ENCODE measurements around the gene MEGF6. TPM values are rescaled to one million over a fixed set of nuclear protein-coding genes. Genes with fewer than 3 reads are reported as not detected.

Gene MEGF6
- total RNA-seq, 1 donor from 2014 or later, result 57.1 TPM

- no peak overlapping the region for H3K4me3 ChIP-seq
- no peak overlapping the region for H3K27ac ChIP-seq
- no peaks in the 10 kb centered on the region for H3K9me3 ChIP-seq
- DNase-seq, result no peak
- TF ChIP-seq, protein P1, sequence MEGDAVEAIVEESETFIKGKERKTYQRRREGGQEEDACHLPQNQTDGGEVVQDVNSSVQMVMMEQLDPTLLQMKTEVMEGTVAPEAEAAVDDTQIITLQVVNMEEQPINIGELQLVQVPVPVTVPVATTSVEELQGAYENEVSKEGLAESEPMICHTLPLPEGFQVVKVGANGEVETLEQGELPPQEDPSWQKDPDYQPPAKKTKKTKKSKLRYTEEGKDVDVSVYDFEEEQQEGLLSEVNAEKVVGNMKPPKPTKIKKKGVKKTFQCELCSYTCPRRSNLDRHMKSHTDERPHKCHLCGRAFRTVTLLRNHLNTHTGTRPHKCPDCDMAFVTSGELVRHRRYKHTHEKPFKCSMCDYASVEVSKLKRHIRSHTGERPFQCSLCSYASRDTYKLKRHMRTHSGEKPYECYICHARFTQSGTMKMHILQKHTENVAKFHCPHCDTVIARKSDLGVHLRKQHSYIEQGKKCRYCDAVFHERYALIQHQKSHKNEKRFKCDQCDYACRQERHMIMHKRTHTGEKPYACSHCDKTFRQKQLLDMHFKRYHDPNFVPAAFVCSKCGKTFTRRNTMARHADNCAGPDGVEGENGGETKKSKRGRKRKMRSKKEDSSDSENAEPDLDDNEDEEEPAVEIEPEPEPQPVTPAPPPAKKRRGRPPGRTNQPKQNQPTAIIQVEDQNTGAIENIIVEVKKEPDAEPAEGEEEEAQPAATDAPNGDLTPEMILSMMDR (IDR thresholded peaks at IDR 0.05), result no peak
- H3K27me3 ChIP-seq (ENCODE audit: low read depth), result no peaks in the 10 kb centered on the region
- no peaks in the 10 kb centered on the region for H3K36me3 ChIP-seq
- intact Hi-C loops (cut with DNase I), result no loop called here
- ATAC-seq, result no peak
- H3K4me1 ChIP-seq, result peaks cover 48% of the 10 kb centered on the region
These were observed 11.0 kb downstream of the MEGF6 start for GRCh38 chr1:3600354-3600753.

- no peak for DNase-seq
- H3K4me1 ChIP-seq, result peaks cover 48% of the 10 kb centered on the region
- no peak overlapping the region for H3K4me3 ChIP-seq
- TF ChIP-seq, protein P1 (IDR thresholded peaks at IDR 0.05), result no peak
- no peaks in the 10 kb centered on the region for H3K9me3 ChIP-seq
- ATAC-seq, result no peak
- H3K27ac ChIP-seq, result no peak overlapping the region
- no peaks in the 10 kb centered on the region for H3K27me3 ChIP-seq (ENCODE audit: low read depth)
- intact Hi-C loops (cut with DNase I), result no loop called here
- H3K36me3 ChIP-seq, result no peaks in the 10 kb centered on the region
These were observed 11.5 kb downstream of the MEGF6 start for GRCh38 chr1:3599816-3600215.

DNA sequence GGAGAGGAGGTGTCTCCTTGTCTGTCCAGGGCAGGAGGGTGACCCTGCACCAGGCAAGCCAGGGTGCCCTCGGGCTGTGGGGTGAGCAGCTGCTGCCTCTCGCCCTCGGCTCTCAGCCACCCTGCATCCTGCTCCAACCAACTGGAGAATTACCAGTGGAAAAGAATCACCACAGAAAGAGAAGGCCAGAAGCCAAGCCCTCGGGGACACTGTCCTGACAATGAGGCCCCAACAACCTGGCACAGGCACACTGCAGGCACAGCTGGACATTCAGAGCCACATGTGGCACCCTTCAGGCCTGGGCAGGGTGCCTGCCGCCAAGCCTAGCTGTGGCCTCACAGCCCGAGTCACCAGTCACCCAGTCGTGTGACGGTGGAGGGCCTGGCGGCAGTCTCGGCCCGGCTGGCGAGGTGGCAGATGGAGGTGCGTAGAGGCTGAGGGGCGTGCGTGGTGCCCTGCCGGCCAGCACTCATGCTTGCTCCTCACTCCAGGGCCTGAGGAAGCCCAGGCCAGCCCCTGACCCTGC lies 12.0 kb downstream of the MEGF6 start:
- ATAC-seq (peak; percentile 37 to 55), DNase-seq (no peak)
- intact Hi-C loops (cut with DNase I), result no loop called here
- TF ChIP-seq, protein P1 (IDR thresholded peaks at IDR 0.05), result no peak
- Histone ChIP-seq H3K4me1 (peaks cover 48% of the 10 kb centered on the region), H3K27me3 (ENCODE audit: low read depth) (no peaks in the 10 kb centered on the region), H3K4me3 (no peak overlapping the region), H3K27ac (no peak overlapping the region), H3K9me3 (no peaks in the 10 kb centered on the region), H3K36me3 (no peaks in the 10 kb centered on the region)

DNA sequence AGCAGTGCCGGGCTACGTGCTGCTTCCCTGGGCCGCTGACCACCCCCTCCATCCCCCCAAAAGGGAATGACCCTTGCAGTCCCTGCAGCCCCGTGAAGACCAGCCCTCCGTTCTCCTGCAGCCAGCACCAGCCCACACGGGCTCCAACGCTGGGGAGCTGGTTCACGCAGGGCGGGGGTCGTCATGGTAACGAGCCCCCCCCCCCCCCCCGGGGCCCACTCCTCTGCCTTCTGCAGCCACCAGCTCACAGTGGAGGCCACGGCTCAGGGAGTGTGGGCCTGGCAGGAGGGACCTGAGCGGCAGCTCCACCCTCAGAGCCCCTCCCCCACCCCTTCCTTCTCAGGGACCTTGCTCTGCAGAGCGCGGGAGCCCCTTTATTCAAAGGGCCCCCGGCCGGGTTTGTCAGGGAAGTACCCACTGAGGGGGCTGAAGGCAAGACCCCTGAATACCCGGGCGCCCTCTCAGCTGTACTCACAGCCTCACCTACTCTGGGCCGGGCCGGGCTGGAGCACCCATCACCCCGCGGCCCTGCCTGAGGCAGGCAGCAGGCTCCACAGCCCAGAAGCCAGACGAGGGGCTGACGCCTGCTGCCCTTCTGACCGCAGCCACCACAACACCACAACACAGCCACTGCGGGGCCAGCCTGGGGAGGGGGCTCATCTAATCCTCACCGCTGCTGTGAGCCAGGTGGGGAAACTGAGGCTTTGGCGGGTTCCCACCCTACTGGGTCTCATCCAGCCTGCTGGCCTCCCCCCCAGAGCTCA lies 12.6 kb downstream of the MEGF6 start:
- DNase-seq (no peak), ATAC-seq (peak in 1 of 2 donors; percentile 19)
- H3K9me3 ChIP-seq, result no peaks in the 10 kb centered on the region
- H3K27me3 ChIP-seq (ENCODE audit: low read depth), result no peaks in the 10 kb centered on the region
- peak overlapping the region; percentile 38 for H3K4me3 ChIP-seq
- TF ChIP-seq, protein P1 (IDR thresholded peaks at IDR 0.05), result no peak
- no peaks in the 10 kb centered on the region for H3K36me3 ChIP-seq
- intact Hi-C loops (cut with DNase I), result no loop called here
- no peak overlapping the region for H3K27ac ChIP-seq
- H3K4me1 ChIP-seq, result peaks cover 48% of the 10 kb centered on the region

GRCh38 chr1:3598051-3598491 lies 13.2 kb downstream of the MEGF6 start:
- H3K9me3 ChIP-seq, result no peaks in the 10 kb centered on the region
- DNase-seq (peak; percentile 69), ATAC-seq (peak; percentile 63 to 75)
- peaks cover 43% of the 10 kb centered on the region for H3K4me1 ChIP-seq
- H3K36me3 ChIP-seq, result no peaks in the 10 kb centered on the region
- TF ChIP-seq, protein P1 (IDR thresholded peaks at IDR 0.05), result no peak
- no peaks in the 10 kb centered on the region for H3K27me3 ChIP-seq (ENCODE audit: low read depth)
- peak overlapping the region; percentile 38 for H3K4me3 ChIP-seq
- intact Hi-C loops (cut with DNase I), result no loop called here
- no peak overlapping the region for H3K27ac ChIP-seq

Measured in lower lobe of right lung (tissue), 2 donors.